ENCODE measurements around the gene SH2D2A. TPM values are rescaled to one million over a fixed set of nuclear protein-coding genes. Genes with fewer than 3 reads are reported as not detected.

The SH2D2A gene
- total and polyA plus RNA-seq, 9 of the 15 experiments (the other 6 are each of a cell fraction or from before 2014, with no cell fraction given): 0.89 to 33.6 (median 6.9) TPM

DNA sequence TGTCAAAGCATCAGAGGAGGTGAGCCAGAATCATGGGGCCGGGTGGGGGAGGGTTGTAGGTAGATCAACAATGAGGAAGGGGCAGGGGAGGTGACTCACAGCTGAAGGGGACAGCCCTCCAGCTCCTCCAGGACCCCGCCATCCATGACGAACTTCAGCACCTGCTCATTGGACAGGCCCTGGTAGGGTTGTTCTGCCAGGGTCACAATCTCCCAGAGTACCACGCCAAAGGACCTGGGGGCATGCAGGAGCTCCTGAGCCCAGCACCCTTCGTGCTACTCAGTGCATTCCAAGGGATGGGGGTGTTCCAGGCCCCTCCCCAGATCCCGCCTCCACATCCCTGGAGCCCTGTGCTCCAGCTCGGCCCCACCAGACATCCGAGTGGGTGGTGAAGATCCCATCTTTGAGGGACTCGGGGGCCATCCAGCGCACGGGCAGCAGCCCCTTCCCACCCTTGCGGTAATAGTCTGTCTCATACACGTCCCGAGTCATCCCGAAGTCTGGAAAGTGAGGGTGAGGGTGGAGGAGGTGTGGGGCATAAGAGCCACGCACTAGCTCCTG, 24.7 kb upstream of the SH2D2A start:
- H3K79me2 ChIP-seq (ENCODE audit: control insufficient read depth, insufficient read depth, low read length): no peaks in the 10 kb centered on the region
- intact Hi-C loops (cut with micrococcal nuclease): no loop called here
- no peaks in the 10 kb centered on the region for H3K9me1 ChIP-seq (ENCODE audit: control insufficient read depth, insufficient read depth, low read length)
- BruUV-seq (replicated peaks): no TSS peak
- POLR2A ChIA-PET: interaction anchor here (0.6 to 1.0 kb wide), 4 partner anchors 15 to 117 kb away, joined by 3 read pairs; no protein-coding TSS in a partner anchor
- H4K20me1 ChIP-seq (replicated peaks; ENCODE audit: control insufficient read depth, insufficient read depth, low read length): no peaks in the 10 kb centered on the region
- in situ Hi-C loops (cut with MboI): no loop called here
- TF ChIP-seq MIER1 (IDR thresholded peaks at IDR 0.05; ENCODE audit: low read depth) (peak; percentile 69; the same call in 1 of the 2 replicates), EHMT2 (IDR thresholded peaks at IDR 0.05) (peak; percentile 35; the same call in 1 of the 2 replicates), BDP1 (IDR thresholded peaks at IDR 0.05; ENCODE audit: insufficient read depth, insufficient read length) (no peak)
- TF ChIP-seq, protein P1, sequence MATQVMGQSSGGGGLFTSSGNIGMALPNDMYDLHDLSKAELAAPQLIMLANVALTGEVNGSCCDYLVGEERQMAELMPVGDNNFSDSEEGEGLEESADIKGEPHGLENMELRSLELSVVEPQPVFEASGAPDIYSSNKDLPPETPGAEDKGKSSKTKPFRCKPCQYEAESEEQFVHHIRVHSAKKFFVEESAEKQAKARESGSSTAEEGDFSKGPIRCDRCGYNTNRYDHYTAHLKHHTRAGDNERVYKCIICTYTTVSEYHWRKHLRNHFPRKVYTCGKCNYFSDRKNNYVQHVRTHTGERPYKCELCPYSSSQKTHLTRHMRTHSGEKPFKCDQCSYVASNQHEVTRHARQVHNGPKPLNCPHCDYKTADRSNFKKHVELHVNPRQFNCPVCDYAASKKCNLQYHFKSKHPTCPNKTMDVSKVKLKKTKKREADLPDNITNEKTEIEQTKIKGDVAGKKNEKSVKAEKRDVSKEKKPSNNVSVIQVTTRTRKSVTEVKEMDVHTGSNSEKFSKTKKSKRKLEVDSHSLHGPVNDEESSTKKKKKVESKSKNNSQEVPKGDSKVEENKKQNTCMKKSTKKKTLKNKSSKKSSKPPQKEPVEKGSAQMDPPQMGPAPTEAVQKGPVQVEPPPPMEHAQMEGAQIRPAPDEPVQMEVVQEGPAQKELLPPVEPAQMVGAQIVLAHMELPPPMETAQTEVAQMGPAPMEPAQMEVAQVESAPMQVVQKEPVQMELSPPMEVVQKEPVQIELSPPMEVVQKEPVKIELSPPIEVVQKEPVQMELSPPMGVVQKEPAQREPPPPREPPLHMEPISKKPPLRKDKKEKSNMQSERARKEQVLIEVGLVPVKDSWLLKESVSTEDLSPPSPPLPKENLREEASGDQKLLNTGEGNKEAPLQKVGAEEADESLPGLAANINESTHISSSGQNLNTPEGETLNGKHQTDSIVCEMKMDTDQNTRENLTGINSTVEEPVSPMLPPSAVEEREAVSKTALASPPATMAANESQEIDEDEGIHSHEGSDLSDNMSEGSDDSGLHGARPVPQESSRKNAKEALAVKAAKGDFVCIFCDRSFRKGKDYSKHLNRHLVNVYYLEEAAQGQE (IDR thresholded peaks at IDR 0.05; ENCODE audit: borderline replicate concordance): peak; percentile 75
- TF ChIP-seq, protein P1 (CRISPR knock-in tag; IDR thresholded peaks at IDR 0.05; ENCODE audit: low read depth): no peak
- no peak overlapping the region for H3K4me3 ChIP-seq
- H3K4me1 ChIP-seq (replicated peaks in 1 of 2; ENCODE audit: control insufficient read depth in 2 of 2, insufficient read depth in 2 of 2, low read length in 2 of 2): peaks cover 3 to 22% of the 10 kb centered on the region in 2 experiments; a peak in 4 of 5 replicates
- no peak overlapping the region for H2AFZ ChIP-seq (ENCODE audit: low read depth, low read length)
- no peaks in the 10 kb centered on the region for H3K36me3 ChIP-seq (ENCODE audit: control insufficient read depth, insufficient read depth, low read length)
- H3K9me3 ChIP-seq (replicated peaks; ENCODE audit: control insufficient read depth, insufficient read depth, low read depth, low read length): no peaks in the 10 kb centered on the region
- H3K27ac ChIP-seq (ENCODE audit: extremely low read depth, low read depth, low read length): no peak overlapping the region
- 24% methylated on average over 16 of the region's 16 CpGs for WGBS (ENCODE audit: insufficient coverage, low coverage, missing lambda C conversion rate)
- H3K9ac ChIP-seq (ENCODE audit: insufficient read depth in 1 of 2, low read depth in 2 of 2, low read length in 2 of 2): no peak overlapping the region; a peak in 1 of 4 replicates
- H3K27me3 ChIP-seq (ENCODE audit: control insufficient read depth in 2 of 2, insufficient read depth in 2 of 2, low read length in 2 of 2): 0 out of 5 replicates have a peak, but pooled peaks cover 0 to 4% of the 10 kb centered on the region in 2 experiments
- CTCF ChIA-PET (ENCODE audit: low intra/inter-chr PET ratio): interaction anchor here (0.7 kb wide), 1 partner anchor 32 kb away, joined by 3 read pairs; no protein-coding TSS in a partner anchor
- H3K4me2 ChIP-seq (ENCODE audit: insufficient read depth, low read length): no peak overlapping the region
- ATAC-seq (no peak), DNase-seq (ENCODE audit: extremely low read depth in 1 of 4, low spot score in 3 of 4) (no peak), FAIRE-seq (no peak)

Measured in K562 (cell line).